H9 (cell line): ENCODE results near the gene SEMA6C. TPM values are rescaled to one million over a fixed set of nuclear protein-coding genes. Genes with fewer than 3 reads are reported as not detected.

ENCODE experiments used
- DNase-seq: peaks from one replicate; pipeline ENCODE4 v3.0.0-alpha.2; 2017
- H2AFZ ChIP-seq: one replicate; pipeline ENCODE4 v1.6.1; 2013; ENCODE audit warnings: mild to moderate bottlenecking, low read length, control low read depth, moderate library complexity
- H2AK5ac ChIP-seq: 2 replicates; pipeline ENCODE4 v1.6.1; 2013; ENCODE audit warnings: low read length, control low read depth, mixed read lengths; ENCODE audit not compliant: insufficient read length
- H2BK120ac ChIP-seq: one replicate; pipeline ENCODE4 v1.6.1; 2013; ENCODE audit warnings: low read depth, mild to moderate bottlenecking, low read length, control low read depth, inconsistent platforms; ENCODE audit not compliant: poor library complexity, severe bottlenecking
- H2BK12ac ChIP-seq: 2 replicates; pipeline ENCODE4 v1.6.1; 2013; ENCODE audit warnings: low read length, control low read depth, mixed read lengths, low read depth; ENCODE audit not compliant: insufficient read length
- H2BK15ac ChIP-seq: 2 replicates; pipeline ENCODE4 v1.6.1; 2013; ENCODE audit warnings: low read depth, low read length, control low read depth
- H2BK20ac ChIP-seq: one replicate; pipeline ENCODE4 v1.6.1; 2013; ENCODE audit warnings: low read depth, mild to moderate bottlenecking, low read length, control low read depth, inconsistent platforms; ENCODE audit not compliant: poor library complexity, severe bottlenecking
- H2BK5ac ChIP-seq: 2 replicates; pipeline ENCODE4 v1.6.1; 2013; ENCODE audit warnings: low read length, control low read depth, mixed read lengths; ENCODE audit not compliant: insufficient read length
- H3K14ac ChIP-seq: 2 replicates; pipeline ENCODE4 v1.6.1; 2013; ENCODE audit warnings: low read length, control low read depth; ENCODE audit not compliant: insufficient read depth
- H3K18ac ChIP-seq: 2 replicates; pipeline ENCODE4 v1.6.1; 2013; ENCODE audit warnings: low read depth, mild to moderate bottlenecking, mixed read lengths, low read length, control low read depth; ENCODE audit not compliant: insufficient read length
- H3K23ac ChIP-seq: 2 replicates; pipeline ENCODE4 v1.6.1; 2013; ENCODE audit warnings: low read length, control low read depth, mixed read lengths, low read depth; ENCODE audit not compliant: insufficient read length
- H3K23me2 ChIP-seq: 2 replicates; pipeline ENCODE4 v1.6.1; 2013; ENCODE audit warnings: low read depth, mild to moderate bottlenecking, mixed read lengths, low read length, control low read depth; ENCODE audit not compliant: insufficient read length, poor library complexity, severe bottlenecking
- H3K27ac ChIP-seq: 2 replicates; pipeline ENCODE4 v1.5.1; 2013; ENCODE audit warnings: low read length, control low read depth, mixed read lengths, low read depth; ENCODE audit not compliant: insufficient read length
- H3K27me3 ChIP-seq: 2 replicates; pipeline ENCODE4 v1.6.1; 2013; ENCODE audit warnings: low read length, control low read depth, inconsistent platforms; ENCODE audit not compliant: insufficient read depth
- H3K4ac ChIP-seq: 2 replicates; pipeline ENCODE4 v1.6.1; 2013; ENCODE audit warnings: low read depth, mild to moderate bottlenecking, control low read depth, inconsistent platforms, low read length, moderate library complexity
- H3K4me1 ChIP-seq: 2 replicates; pipeline ENCODE4 v1.6.1; 2013; ENCODE audit warnings: low read length, control low read depth, inconsistent platforms; ENCODE audit not compliant: insufficient read depth
- H3K4me2 ChIP-seq: 2 replicates; pipeline ENCODE4 v1.6.1; 2013; ENCODE audit warnings: low read length, control low read depth, mixed read lengths; ENCODE audit not compliant: insufficient read length, insufficient read depth
- H3K56ac ChIP-seq: 2 replicates; pipeline ENCODE4 v1.6.1; 2013; ENCODE audit warnings: low read depth, mild to moderate bottlenecking, mixed read lengths, low read length, control low read depth; ENCODE audit not compliant: insufficient read length
- H3K79me1 ChIP-seq: 2 replicates; pipeline ENCODE4 v1.6.1; 2013; ENCODE audit warnings: low read depth, mild to moderate bottlenecking, moderate library complexity, low read length, control low read depth, inconsistent platforms; ENCODE audit not compliant: insufficient read depth, poor library complexity, severe bottlenecking
- H3K79me2 ChIP-seq: 2 replicates; pipeline ENCODE4 v1.6.1; 2013; ENCODE audit warnings: low read length, control low read depth, inconsistent platforms; ENCODE audit not compliant: insufficient read depth
- H3K9ac ChIP-seq: 2 replicates; pipeline ENCODE4 v1.6.1; 2013; ENCODE audit warnings: low read length, control low read depth, mixed read lengths; ENCODE audit not compliant: insufficient read length; ENCODE audit errors: extremely low read depth
- H3K9me3 ChIP-seq: one replicate; pipeline ENCODE4 v1.6.1; 2013; ENCODE audit warnings: low read depth, low read length, inconsistent platforms; ENCODE audit not compliant: control insufficient read depth
- H3T11ph ChIP-seq: one replicate; pipeline ENCODE4 v1.6.1; 2013; ENCODE audit warnings: mild to moderate bottlenecking, low read length, control low read depth, inconsistent platforms
- H4K20me1 ChIP-seq: one replicate; pipeline ENCODE4 v1.6.1; 2013; ENCODE audit not compliant: control insufficient read depth, insufficient read length, insufficient read depth
- H4K5ac ChIP-seq: 2 replicates; pipeline ENCODE4 v1.6.1; 2013; ENCODE audit warnings: low read depth, mild to moderate bottlenecking, mixed read lengths, low read length, control low read depth; ENCODE audit not compliant: insufficient read length
- H4K8ac ChIP-seq: replicated peaks from 2 replicates; pipeline ENCODE4 v1.6.1; 2013; ENCODE audit warnings: low read length, control low read depth, mixed read lengths, low read depth; ENCODE audit not compliant: insufficient read length
- H4K91ac ChIP-seq: 2 replicates; pipeline ENCODE4 v1.6.1; 2013; ENCODE audit warnings: low read depth, mild to moderate bottlenecking, moderate library complexity, mixed read lengths, low read length, control low read depth; ENCODE audit not compliant: insufficient read length
- H3K27ac Mint-ChIP-seq, 3 experiments: 2 replicates in 2 of 3; 3 replicates in 1 of 3; pipeline ENCODE4 v1.8.0; 2020 to 2021; ENCODE audit warnings: mixed read lengths in 3 of 3, mild to moderate bottlenecking in 1 of 3, moderate library complexity in 1 of 3
- H3K27me3 Mint-ChIP-seq: 2 replicates; pipeline ENCODE4 v1.8.0; 2021; ENCODE audit warnings: low read depth, mild to moderate bottlenecking, moderate library complexity, mixed read lengths
- H3K36me3 Mint-ChIP-seq, 3 experiments: 2 replicates in 2 of 3; 3 replicates in 1 of 3; pipeline ENCODE4 v1.8.0; 2020 to 2021; ENCODE audit warnings: low read depth in 3 of 3, mixed read lengths in 3 of 3; ENCODE audit not compliant: insufficient read depth in 1 of 3
- H3K4me1 Mint-ChIP-seq, 2 experiments: 2 replicates each; pipeline ENCODE4 v1.8.0; 2020; ENCODE audit warnings: mixed read lengths in 2 of 2
- H3K4me3 Mint-ChIP-seq, 2 experiments: 2 replicates in 1 of 2; 3 replicates in 1 of 2; pipeline ENCODE4 v1.8.0; 2020 to 2021; ENCODE audit warnings: mild to moderate bottlenecking in 2 of 2, mixed read lengths in 2 of 2, moderate library complexity in 1 of 2
- H3K9me3 Mint-ChIP-seq, 2 experiments: 2 replicates in 1 of 2; 3 replicates in 1 of 2; pipeline ENCODE4 v1.8.0; 2020; ENCODE audit warnings: mild to moderate bottlenecking in 2 of 2, mixed read lengths in 2 of 2, moderate library complexity in 1 of 2
- WGBS: extraction: QIAGEN DNeasy Blood & Tissue Kit; methylation state at CpG from one replicate; pipeline ENCODE4 v1.1.7; 2013; ENCODE audit warnings: missing lambda C conversion rate, low lambda C conversion rate, mixed read lengths; ENCODE audit not compliant: insufficient read length; ENCODE audit errors: extremely low coverage; 5-methylcytosine and 5-hydroxymethylcytosine counted together
- total RNA-seq: library from RNA; stranded (reverse); gene quantifications from 2 replicates; pipeline ENCODE4 v1.2.1, GENCODE V29; 2021
- TF ChIP-seq, protein P1 (sequence below): fragments of 200-600 bp; sonication (generic); conservative IDR thresholded peaks from 3 replicates; pipeline ENCODE4 v1.8.0; 2021; ENCODE audit warnings: antibody characterized with exemption, mild to moderate bottlenecking

SEMA6C gene
- total RNA-seq, 1 experiment from 2014 or later, result 12.3 TPM

GRCh38 chr1:151142411-151143056 lies 3.9 kb downstream of the SEMA6C start:
- Histone ChIP-seq H4K91ac (no peak overlapping the region), H3K79me1 (no peaks in the 10 kb centered on the region), H4K20me1 (peaks cover 4% of the 10 kb centered on the region), H3K56ac (no peak overlapping the region), H4K5ac (no peak overlapping the region), H3K18ac (no peak overlapping the region), H4K8ac (no peak overlapping the region), H3K27ac (no peak overlapping the region), H3K27me3 (no peaks in the 10 kb centered on the region; the same call in 1 of the 2 replicates), H2BK120ac (no peak overlapping the region), H3K23me2 (peaks cover 24% of the 10 kb centered on the region), H3K4me1 (peaks cover 22% of the 10 kb centered on the region; the same call in 1 of the 2 replicates), H3K23ac (no peak overlapping the region), H3K4me2 (no peak overlapping the region), H2BK15ac (no peak overlapping the region), H3K79me2 (no peaks in the 10 kb centered on the region), H2BK5ac (no peak overlapping the region), H3K4ac (no peak overlapping the region), H2BK12ac (no peak overlapping the region), H3T11ph (no peak overlapping the region), H3K9ac (no peak overlapping the region), H3K9me3 (no peaks in the 10 kb centered on the region), H3K14ac (no peak overlapping the region), H2BK20ac (no peak overlapping the region), H2AK5ac (no peak overlapping the region), H2AFZ (no peak overlapping the region)
- DNase-seq, result no peak
- H3K27ac Mint-ChIP-seq, result peak overlapping the region in 1 of 3 experiments; percentile 48; a peak in 1 of 7 replicates
- H3K4me3 Mint-ChIP-seq, result no peak overlapping the region; a peak in 1 of 5 replicates
- no peaks in the 10 kb centered on the region for H3K9me3 Mint-ChIP-seq
- WGBS, result no CpG with 5 or more reads among the region's 5 CpGs
- H3K36me3 Mint-ChIP-seq, result peaks cover 7 to 12% (median 12%) of the 10 kb centered on the region in 3 experiments; a peak in 6 of 7 replicates
- H3K4me1 Mint-ChIP-seq, result peaks cover 32 to 39% of the 10 kb centered on the region in 2 experiments
- TF ChIP-seq, protein P1, sequence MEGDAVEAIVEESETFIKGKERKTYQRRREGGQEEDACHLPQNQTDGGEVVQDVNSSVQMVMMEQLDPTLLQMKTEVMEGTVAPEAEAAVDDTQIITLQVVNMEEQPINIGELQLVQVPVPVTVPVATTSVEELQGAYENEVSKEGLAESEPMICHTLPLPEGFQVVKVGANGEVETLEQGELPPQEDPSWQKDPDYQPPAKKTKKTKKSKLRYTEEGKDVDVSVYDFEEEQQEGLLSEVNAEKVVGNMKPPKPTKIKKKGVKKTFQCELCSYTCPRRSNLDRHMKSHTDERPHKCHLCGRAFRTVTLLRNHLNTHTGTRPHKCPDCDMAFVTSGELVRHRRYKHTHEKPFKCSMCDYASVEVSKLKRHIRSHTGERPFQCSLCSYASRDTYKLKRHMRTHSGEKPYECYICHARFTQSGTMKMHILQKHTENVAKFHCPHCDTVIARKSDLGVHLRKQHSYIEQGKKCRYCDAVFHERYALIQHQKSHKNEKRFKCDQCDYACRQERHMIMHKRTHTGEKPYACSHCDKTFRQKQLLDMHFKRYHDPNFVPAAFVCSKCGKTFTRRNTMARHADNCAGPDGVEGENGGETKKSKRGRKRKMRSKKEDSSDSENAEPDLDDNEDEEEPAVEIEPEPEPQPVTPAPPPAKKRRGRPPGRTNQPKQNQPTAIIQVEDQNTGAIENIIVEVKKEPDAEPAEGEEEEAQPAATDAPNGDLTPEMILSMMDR, result no peak
- H3K27me3 Mint-ChIP-seq, result peaks cover 21% of the 10 kb centered on the region
